ENCODE results near the gene CARD9. TPM values are rescaled to one million over a fixed set of nuclear protein-coding genes. Genes with fewer than 3 reads are reported as not detected.
"Not testable (repeated sequence)": the region's sequence is repeated elsewhere in the genome, so short reads cannot be mapped to it uniquely, and the experiment has no call there.

Gene CARD9, protein sequence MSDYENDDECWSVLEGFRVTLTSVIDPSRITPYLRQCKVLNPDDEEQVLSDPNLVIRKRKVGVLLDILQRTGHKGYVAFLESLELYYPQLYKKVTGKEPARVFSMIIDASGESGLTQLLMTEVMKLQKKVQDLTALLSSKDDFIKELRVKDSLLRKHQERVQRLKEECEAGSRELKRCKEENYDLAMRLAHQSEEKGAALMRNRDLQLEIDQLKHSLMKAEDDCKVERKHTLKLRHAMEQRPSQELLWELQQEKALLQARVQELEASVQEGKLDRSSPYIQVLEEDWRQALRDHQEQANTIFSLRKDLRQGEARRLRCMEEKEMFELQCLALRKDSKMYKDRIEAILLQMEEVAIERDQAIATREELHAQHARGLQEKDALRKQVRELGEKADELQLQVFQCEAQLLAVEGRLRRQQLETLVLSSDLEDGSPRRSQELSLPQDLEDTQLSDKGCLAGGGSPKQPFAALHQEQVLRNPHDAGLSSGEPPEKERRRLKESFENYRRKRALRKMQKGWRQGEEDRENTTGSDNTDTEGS
- polyA plus RNA-seq (2013, experiment 1 of 2; ENCODE audit: insufficient read length) = 1.0 TPM
- polyA plus RNA-seq (2013, experiment 2 of 2; ENCODE audit: insufficient read length) = 0.61 TPM

DNA sequence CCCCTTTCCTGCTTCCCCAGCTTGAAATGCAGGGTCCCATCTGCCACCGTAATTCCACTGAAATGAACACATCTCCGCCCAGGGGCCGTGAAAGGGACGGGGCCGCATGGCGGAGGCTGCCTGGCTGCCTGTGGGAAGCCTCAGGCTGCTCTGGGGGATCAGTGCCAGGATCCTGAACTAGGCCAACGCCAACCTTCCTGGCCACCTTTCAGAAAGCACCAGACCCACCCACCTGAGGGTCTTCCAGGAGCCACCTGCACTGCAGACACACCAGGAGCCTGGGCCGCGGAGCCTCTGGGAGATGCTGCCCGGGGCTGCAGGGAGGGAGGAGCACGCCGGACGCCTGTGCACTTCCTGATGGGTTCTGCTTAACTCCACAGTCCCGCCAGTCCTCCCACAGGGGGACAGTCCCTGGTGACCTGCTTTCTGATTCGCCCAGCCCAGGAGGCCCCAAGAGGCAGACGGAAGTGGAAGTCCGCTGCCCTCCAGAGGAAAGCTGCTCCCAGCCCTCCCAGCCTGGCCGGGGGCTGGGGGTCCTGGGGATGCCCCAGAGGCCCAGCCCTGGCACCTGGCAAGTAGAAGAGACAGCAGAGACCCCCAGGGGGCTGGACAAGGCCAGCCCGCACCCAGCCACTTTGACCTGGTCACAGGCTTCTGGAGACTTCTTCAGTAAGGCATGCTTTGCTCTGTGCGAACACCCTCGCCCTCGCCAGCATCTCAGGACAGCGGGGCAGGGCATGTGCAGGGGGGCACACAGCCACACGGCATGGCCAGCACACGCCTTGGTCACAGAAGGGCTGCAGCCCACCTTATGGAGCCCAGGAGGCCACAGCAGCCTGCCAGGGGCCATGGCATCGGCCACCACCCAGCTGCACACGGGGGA is at the start of gene CARD9:
TSS of gene CARD9 (minus strand) at position 370 of the 883 bp plus-strand sequence. CDS start 1,591 bp downstream, outside the sequence.
- no peak for DNase-seq

DNA sequence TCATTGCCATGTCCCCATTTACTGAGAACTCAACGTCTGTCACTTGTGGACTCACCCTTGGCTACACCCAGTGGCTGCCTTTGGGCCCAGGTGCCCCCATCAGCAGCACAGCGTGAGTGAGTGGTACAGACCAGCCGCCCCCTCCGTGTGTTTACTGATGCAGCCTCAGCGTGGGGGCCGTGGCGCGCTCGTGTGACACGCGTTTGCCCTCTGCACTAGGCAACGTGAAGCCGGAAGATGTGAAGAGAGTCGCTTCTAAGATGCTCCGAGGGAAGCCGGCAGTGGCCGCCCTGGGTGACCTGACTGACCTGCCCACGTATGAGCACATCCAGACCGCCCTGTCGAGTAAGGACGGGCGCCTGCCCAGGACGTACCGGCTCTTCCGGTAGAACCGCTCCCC is 49.4 kb upstream of the CARD9 start:
- DNase-seq = no peak

DNA sequence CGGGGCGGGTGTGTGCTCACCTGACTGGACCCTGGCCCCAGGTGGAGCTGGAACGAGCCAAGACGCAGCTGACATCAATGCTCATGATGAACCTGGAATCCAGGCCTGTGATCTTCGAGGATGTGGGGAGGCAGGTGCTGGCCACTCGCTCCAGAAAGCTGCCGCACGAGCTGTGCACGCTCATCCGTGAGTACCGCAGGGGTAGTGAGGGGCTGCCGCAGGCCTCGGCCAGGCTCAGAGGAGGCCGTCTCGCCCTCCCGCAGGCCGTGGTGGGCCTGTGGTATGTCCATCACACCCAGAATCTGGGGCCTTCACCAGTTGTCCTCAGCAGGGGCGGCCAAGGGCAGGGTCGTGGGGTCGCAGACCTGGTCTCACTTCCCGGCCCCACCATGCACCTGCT is 48.3 kb upstream of the CARD9 start:
- DNase-seq = no peak

DNA sequence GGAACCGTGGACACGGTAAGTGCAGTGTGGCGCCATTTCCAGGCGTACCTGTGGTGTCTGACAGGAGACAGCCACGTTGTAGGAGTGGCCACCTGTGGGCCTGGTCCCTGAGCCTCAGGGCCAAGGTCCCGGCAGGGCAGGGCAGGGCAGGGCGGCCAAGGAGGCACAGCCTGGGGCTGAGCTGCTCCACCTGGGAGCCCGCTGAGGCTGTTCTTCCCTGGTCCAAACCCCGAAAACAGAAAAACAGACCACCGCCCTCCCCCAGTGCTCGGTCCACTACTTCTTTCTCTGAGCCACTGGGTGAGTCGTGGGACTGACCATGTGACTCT is 45.6 kb upstream of the CARD9 start:
- no peak for DNase-seq

DNA sequence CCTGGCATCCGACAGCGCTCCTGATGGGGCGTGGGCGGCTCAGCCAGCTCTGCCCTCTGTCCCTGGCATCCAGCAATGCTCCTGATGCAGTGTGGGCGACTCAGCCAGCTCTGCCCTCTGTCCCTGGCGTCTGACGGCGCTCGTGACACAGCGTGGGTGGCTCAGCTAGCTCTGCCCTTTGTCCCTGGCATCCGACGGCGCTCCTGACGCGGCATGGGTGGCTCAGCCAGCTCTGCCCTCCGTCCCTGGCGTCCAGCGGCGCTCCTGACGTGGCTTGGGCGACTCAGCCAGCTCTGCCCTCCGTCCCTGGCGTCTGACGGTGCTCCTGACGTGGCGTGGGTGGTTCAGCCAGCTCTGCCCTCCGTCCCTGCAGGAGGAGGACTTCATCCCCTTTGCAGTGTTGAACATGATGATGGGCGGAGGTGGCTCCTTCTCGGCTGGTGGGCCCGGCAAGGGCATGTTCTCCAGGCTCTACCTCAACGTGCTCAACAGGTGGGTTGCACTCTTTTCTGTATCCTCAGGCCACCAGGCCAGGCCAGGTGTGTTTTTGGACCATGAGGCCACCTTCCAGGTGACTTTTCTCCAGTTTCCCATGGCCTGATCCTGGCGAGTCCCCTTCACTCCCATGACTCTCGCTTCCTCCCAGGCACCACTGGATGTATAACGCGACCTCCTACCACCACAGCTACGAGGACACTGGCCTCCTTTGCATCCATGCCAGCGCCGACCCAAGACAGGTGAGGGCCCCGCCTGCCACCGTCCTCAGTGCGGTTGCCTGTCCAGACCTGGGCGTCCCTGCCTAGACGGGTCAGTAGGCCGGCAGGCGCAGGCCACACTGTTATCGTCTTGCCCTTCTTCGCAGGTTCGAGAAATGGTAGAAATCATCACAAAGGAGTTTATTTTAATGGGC is 45.0 kb upstream of the CARD9 start:
- no peak for DNase-seq

DNA sequence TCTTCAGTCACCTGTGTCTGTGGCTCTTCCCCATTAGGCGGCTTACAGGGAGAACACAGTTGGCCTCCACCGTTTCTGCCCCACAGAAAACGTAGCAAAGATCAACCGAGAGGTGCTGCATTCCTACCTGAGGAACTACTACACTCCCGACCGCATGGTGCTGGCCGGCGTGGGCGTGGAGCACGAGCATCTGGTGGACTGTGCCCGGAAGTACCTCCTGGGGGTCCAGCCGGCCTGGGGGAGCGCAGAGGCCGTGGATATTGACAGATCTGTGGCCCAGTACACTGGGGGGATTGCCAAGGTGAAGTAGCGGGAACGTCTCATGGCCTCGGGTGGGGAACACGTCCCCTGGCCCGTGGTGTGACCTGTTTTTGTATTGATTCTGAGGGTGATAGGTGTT is 43.4 kb upstream of the CARD9 start:
- no peak for DNase-seq

DNA sequence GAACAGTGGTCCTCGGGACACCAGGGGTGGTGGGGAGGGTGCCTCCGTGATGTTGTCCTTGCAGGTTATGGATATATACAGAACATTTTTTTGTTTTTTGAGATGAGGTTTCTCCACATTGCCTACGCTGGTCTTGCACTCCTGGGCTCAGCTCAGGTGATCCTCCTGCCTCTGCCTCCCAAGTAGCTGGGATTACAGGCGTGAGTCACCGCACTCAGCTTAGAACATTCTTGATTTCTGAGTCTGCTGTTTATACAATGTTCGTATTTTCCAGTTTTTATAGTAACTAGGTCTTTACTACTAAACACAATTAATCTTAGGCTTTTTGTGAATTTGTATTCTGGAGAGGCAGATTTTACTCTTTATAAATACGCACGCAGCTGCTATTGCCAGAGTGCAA is 43.0 kb upstream of the CARD9 start:
- no peak for DNase-seq

DNA sequence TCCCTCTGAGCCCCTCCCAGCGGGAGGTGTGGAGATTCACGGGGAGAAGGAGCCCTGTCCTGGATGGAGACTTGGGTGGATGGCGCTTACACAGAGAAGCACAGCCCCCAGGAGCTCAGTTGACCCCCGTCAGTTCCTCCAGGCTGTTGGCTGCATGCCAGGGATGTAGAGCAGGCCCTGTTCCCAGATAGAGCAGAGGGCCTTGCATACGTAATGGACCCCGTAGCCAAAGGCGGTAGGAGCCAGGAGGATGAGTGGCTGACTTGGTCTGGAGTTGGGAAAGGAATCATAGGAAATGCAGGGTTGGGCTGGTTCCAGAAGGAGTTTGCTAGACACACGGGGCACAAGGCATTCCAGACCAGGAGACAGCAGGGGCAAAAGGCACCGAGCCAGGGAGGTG is 39.5 kb upstream of the CARD9 start:
- no peak for DNase-seq

DNA sequence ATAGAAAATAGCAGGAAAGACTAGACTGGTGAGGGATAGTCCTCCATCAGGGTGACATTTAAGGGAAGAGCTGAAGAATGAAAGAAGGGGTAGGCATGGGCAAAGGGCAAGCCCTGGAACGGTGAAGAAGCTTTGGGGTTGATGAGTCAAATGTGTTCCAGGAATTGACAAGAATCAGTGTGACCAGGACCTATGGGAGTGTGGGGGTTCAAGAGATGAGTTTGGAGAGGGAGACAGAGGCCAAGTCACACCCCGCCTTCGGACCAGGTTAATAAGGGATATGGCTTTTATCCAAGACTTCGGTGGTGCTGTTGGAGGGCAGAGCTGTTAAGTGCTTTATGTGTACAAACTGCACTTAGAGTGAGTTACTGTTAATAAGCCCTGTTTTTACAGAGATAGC is 37.9 kb upstream of the CARD9 start:
- no peak for DNase-seq

DNA sequence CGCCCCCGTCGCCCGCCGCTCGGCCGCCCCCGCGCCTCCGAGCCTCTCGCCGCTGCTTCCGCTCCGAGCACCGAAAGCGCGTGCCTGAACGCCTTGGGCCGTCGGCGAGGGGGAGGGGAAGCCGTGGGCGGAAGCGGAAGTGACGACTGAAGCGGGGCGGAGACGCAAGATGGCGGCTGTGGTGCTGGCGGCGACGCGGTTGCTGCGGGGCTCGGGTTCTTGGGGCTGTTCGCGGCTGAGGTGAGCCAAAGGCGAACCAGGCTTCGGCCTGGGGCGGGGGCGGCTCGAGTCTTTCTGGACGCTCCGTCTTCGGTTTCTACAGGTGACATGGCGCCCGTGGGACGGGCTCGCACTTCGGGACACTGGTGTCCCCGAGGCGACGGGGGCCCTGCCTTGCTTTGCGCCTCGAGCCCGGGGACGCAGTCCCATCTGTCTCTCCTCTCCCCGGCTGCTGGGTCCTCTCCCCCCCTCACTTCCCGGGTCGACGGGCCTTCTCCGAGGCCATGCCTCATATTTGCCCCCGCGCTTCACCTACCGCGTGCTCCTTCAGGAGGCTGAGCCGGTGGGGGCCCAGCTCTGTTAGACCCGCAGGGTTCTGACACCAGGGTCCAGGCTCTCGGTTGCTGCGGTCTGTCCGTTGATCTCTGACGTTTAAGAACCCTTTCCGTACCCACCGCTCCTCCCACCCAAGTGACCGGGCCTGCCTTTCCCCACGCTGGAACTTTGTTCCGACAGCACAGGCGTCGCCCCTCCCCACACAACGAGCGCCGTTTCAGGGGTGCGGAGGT is 37.2 kb upstream of the CARD9 start, which contains the start of the genes ENTR1 and PMPCA:
TSS of gene ENTR1 (minus strand) at position 115 of the 788 bp plus-strand sequence. CDS start 217 bp downstream, outside the sequence.
TSS of gene PMPCA (plus strand) at position 159 of the 788 bp plus-strand sequence. CDS start at position 170, 11 bp downstream.
- DNase-seq = peak; percentile 88

DNA sequence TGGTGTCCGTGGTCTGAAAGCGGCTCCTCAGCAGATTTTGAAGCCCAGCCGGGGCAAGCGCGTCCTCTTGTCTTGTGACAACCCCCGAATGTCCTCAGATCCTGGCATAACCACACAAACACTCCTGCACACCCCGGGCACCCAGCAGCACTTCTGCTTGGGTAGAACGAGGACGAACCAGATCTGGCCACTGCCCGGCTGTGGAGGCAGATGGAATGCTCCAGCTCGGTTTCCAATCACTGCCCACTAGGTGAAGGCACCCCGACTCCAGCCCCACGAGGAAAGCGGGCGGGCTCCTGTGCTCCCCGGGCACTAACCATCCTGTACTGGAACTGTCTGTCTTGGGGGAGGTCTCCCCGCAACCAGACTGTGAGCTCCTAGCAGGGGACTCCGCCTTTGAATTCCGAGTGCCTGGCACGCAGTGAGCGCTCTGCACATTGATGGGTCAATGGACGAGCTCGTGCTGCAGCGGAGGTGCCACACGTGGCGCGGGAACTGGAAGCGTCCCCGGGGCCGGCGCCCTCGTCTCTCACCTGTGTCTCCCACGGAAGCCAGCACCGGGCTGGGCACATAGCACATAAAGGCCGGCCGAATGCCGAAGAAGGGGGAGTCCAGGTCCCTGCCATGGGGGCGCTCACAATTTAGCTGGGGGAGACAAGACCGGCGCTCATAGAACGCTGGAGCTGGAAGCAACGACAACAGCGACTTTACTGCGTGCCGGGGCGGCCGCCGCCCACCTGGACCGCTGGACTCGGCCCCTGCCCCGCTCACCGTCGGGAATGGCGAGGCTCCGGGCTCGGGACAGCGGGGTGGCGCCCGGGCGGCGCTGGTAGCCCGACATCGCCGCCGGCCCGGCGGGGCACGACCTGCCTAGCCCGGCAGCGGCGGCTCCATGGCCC is 36.3 kb upstream of the CARD9 start:
- peak; percentile 44 for DNase-seq

DNA sequence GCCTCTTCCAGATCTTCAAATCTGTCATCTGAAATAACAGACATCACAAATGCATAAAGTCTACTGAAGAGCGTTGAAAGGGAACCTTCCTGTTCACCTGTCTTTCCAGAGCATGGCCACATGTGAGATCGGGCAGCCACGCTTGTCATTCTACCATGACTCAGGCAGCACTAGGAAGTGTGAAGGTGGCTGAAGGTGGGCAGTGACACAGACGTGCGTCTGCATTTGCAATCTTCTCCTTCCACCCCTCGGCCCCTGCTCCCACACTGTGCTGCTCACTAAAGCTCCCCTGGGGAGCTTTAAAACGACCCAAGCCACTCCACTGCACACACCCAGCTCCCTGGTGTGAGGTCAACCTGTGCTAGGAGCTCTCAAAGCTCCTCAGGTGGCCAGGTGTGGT is 34.4 kb upstream of the CARD9 start:
- DNase-seq = no peak

DNA sequence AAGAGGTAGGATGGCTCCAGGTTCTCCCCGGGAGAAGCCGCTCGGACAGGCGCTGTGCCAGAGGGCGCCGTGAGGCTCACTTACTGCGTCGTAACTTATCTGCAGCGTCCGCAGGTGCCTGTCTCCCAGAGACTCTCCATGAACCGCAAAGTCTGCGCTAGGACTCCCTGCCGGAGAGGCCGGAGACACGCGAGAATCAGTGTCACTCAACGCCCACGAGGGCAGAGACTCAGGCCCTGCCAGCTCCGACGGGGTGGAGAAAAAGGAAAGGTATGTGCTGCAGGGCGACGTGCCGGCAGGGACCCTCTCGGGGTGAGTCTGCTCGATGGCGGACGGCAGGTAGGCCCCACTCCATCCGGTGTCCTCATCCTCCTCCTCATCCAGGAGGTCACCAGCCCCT is 33.6 kb upstream of the CARD9 start:
- not testable (repeated sequence) for DNase-seq

DNA sequence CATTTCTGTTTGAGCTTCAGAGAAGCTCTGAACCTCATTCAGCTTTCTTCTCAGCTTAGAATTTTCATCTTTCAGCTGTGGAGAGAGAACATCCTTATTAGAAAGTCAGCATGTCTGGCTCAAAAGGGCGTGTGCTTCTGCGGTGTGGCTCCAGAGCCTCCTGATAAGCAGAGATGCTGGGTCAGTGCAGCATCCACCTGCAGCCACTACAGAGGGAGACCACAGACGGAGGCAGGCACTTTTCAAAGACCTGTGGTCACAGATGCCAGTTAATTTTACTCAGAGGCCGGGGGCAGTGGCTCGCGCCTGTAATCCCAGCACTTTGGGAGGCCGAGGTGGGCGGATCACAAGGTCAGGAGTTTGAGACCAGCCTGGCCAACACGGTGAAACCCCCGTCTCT is 32.4 kb upstream of the CARD9 start:
- not testable (repeated sequence) for DNase-seq

DNA sequence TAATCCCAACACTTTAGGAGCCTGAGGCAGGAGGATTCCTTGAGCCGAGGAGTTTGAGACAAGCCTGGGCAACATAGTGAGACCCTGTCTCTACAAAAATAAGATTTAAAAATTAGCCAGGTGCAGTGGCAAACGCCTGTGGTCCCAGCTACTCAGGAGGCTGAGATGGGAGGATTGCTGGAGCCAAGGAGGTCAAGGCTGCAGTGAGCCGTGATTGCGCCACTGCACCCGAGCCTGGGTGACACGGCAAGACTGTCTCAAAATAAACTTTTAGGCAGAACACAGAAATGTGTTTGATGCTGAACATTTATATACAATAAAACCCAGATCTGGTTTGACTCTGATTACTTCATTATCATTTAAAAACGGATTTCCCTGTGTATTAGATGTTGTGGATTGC is 32.0 kb upstream of the CARD9 start:
- DNase-seq = no peak

DNA sequence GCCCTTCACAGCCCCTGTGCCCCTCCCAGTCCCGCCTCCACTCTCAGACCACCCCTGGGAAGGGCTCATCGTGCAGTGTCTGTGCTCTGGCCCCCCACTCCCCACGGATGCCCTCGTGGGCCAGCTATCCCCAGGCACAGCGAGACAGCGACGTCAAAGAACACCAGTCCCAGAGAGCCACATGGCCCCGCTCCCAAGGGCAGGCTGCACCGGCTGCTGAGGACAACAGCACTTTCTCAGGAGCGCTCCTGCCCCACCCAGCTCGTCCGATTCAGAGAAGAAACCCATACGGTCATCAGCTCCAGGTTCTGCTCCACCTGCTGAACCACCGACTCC is 31.3 kb upstream of the CARD9 start:
- no peak for DNase-seq

DNA sequence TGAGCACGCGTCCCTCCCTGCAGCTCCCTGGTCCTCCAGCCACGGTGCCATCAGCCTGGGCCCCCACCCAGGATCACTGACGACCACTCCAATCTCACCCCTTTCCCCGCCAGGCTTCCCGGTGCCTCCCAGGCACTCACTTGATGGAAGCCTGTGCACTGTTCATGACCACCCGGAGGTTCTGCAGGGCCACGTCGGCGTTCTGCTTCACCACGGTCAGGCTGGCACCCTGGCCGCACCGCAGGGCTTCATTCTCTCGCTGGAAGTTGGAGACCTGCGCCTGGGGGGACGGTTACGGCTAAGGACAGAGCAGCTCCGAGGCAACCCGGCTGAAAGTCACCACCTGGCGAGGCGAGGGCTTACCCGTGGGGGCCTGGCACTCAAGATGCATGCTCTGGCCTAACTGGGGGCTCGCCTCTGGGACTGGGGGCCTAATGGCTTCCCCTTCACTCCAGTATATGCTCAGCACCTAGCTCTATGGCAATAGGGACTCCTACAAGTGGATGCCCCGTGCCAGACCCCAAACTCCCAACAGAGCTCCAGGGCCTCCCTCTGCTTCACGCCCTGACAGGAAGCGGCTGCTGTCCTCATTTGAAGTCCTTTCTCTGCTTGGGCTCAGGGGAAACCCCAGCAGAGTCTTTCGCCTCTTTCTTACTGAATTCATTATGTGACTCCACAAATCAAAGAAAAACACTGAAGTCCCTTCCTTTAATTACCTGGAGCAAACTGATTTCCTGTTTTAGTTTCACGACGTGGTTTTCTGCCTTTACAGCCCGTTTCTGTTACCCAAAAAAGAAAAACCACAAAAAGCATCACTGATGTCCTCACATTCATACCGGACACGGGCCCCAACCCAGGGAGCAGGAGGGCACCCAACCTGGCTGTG is 30.7 kb upstream of the CARD9 start:
- DNase-seq = no peak

DNA sequence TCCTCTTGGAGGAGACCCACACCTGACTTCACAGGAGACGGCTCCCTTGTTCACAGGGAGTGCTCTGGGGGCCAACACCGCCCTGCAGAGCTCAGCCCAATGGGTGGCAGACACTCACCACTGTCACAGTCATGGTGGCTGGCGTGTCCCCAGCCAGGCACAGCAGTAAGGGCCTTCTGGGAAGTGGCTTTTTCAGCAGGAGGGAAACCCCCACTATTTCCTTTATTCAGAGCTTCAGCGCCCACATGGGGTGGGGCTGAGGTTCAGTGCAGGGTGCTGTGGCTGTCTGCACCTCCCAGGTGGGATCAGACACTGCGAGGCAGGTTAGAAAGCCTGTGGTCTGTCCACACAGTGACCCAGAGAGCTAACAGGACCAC is 30.1 kb upstream of the CARD9 start:
- no peak for DNase-seq

DNA sequence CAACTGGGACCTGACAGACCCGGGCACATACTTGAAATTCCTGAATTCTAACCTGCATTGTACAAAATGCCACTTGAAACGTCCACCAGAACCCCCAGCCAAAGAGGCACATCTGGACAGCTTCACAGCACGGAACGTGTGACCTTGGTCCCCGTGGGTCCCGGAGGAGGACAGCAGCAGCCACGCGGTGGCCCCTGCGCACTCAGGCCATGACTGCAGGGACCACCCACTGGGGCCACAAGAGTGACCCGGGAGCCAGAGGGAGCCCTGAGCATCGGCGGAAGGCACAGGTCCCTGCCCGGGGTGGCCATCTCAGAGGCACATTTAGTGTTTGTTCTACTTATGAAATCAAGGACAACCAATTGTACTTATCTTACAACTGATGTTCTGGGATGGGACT is 28.6 kb upstream of the CARD9 start:
- DNase-seq = no peak

All from fibroblast of skin of back (primary cell).